Karpas-422 (cell line): ENCODE results near the gene TSGA10. TPM values are rescaled to one million over a fixed set of nuclear protein-coding genes. Genes with fewer than 3 reads are reported as not detected.
"Not testable (repeated sequence)": the region's sequence is repeated elsewhere in the genome, so short reads cannot be mapped to it uniquely, and the experiment has no call there.

ENCODE experiments used
- DNase-seq: peaks from one replicate; pipeline ENCODE4 v3.0.0-alpha.2; 2015
- H2AFZ ChIP-seq: fragments of 200-600 bp; sonication (generic); 2 replicates; pipeline ENCODE4 v1.6.1; 2014; ENCODE audit warnings: antibody characterized with exemption, low read length, mixed read lengths
- H3K27ac ChIP-seq: fragments of 200-600 bp; sonication (generic); 2 replicates; pipeline ENCODE4 v1.5.1; 2014; ENCODE audit warnings: mild to moderate bottlenecking, low read length, moderate library complexity
- H3K27me3 ChIP-seq: fragments of 200-600 bp; sonication (generic); 2 replicates; pipeline ENCODE4 v1.6.1; 2014; ENCODE audit warnings: low read length, mixed read lengths
- H3K36me3 ChIP-seq: fragments of 200-600 bp; sonication (generic); 2 replicates; pipeline ENCODE4 v1.6.1; 2014; ENCODE audit warnings: low read length, mixed read lengths; ENCODE audit not compliant: insufficient read depth
- H3K4me1 ChIP-seq: fragments of 200-600 bp; sonication (generic); 2 replicates; pipeline ENCODE4 v1.6.1; 2014; ENCODE audit warnings: mild to moderate bottlenecking, low read length, mixed read lengths
- H3K4me2 ChIP-seq: fragments of 200-600 bp; sonication (generic); 2 replicates; pipeline ENCODE4 v1.6.1; 2014; ENCODE audit warnings: low read length, low read depth, mild to moderate bottlenecking; ENCODE audit not compliant: poor library complexity, severe bottlenecking
- H3K4me3 ChIP-seq: fragments of 200-600 bp; sonication (generic); 2 replicates; pipeline ENCODE4 v1.5.1; 2014; ENCODE audit warnings: mild to moderate bottlenecking, antibody characterized with exemption, low read length, mixed read lengths
- H3K79me2 ChIP-seq: fragments of 200-600 bp; sonication (generic); 2 replicates; pipeline ENCODE4 v1.6.1; 2014; ENCODE audit warnings: mild to moderate bottlenecking, low read length, mixed read lengths
- H3K9ac ChIP-seq: fragments of 200-600 bp; sonication (generic); 2 replicates; pipeline ENCODE4 v1.6.0; 2014; ENCODE audit warnings: low read length
- H3K9me2 ChIP-seq: fragments of 200-600 bp; sonication (generic), shearing (Covaris generic); replicated peaks from 2 replicates; pipeline ENCODE4 v1.6.0; 2014; ENCODE audit warnings: mild to moderate bottlenecking, low read length, moderate library complexity; ENCODE audit not compliant: insufficient read depth
- H3K9me3 ChIP-seq: fragments of 300-700, 200-600 bp; sonication (generic); 2 replicates; pipeline ENCODE4 v1.6.1; 2014; ENCODE audit warnings: low read length, mixed read lengths
- H4K20me1 ChIP-seq: fragments of 200-600 bp; sonication (generic); 2 replicates; pipeline ENCODE4 v1.6.1; 2014; ENCODE audit warnings: mild to moderate bottlenecking, antibody characterized with exemption, low read length, low read depth; ENCODE audit not compliant: insufficient read depth
- total RNA-seq: library from RNA; depleted of rRNA; stranded (reverse); fragments of >200 nt; shearing (Covaris generic); gene quantifications from 2 replicates; pipeline ENCODE4 v1.2.3, GENCODE V29; 2014; ENCODE audit warnings: low replicate concordance

The TSGA10 gene
- total RNA-seq, 1 experiment from 2014 or later, result 9.9 TPM

DNA sequence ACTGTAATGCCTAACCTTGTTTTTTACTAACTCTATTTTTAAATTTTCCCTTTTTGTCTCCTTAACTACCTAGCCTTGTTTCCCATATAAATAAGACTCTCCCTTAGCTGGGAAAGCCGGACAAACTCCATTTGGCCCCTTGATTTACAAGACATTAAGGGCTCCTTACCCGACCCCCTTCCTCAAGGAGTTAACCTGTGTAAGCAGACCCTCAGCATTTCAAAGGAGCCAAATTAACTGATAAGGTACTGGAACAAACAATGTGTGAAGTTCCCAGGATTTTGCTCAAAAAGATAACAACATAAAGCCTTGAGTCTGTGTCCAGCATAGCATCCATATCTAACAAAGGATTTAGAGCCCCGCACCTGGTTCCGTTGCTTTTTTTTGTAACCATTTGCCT lies 72.9 kb downstream of the TSGA10 start:
- H2AFZ ChIP-seq, result no peak overlapping the region
- no peak overlapping the region for H3K4me3 ChIP-seq
- DNase-seq, result no peak
- H3K79me2 ChIP-seq, result no peaks in the 10 kb centered on the region
- peaks cover 4% of the 10 kb centered on the region for H3K4me1 ChIP-seq
- no peak overlapping the region for H3K4me2 ChIP-seq
- no peak overlapping the region for H3K27ac ChIP-seq
- H3K9me3 ChIP-seq, result no peaks in the 10 kb centered on the region
- no peaks in the 10 kb centered on the region for H4K20me1 ChIP-seq
- H3K9me2 ChIP-seq, result no peaks in the 10 kb centered on the region
- H3K36me3 ChIP-seq, result no peaks in the 10 kb centered on the region
- H3K9ac ChIP-seq, result no peak overlapping the region
- no peaks in the 10 kb centered on the region for H3K27me3 ChIP-seq

DNA sequence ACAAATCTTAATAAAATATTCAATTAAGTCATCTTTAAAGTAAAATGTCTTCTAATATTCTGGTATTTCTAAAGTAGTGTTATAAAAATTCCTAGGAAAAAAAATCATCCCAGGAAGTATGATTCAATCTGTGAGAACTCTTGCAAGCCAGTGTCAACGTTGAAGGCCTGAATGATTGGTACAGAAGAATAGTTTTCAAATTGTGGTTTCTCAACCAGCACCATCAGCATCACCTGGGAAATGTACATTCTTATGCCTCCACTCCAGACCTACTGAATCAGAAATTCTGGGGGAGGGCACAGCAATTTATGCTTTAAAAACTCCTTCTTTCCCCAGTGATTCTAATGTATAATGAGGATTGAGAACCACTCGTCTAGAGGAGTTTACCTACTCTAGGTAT lies 75.5 kb downstream of the TSGA10 start:
- Histone ChIP-seq H2AFZ (no peak overlapping the region), H3K4me2 (no peak overlapping the region), H3K9me3 (no peaks in the 10 kb centered on the region), H3K36me3 (no peaks in the 10 kb centered on the region), H3K9ac (no peak overlapping the region), H3K27ac (no peak overlapping the region), H3K27me3 (no peaks in the 10 kb centered on the region), H4K20me1 (no peaks in the 10 kb centered on the region), H3K79me2 (no peaks in the 10 kb centered on the region), H3K9me2 (no peaks in the 10 kb centered on the region), H3K4me3 (no peak overlapping the region), H3K4me1 (no peaks in the 10 kb centered on the region)
- DNase-seq, result no peak

DNA sequence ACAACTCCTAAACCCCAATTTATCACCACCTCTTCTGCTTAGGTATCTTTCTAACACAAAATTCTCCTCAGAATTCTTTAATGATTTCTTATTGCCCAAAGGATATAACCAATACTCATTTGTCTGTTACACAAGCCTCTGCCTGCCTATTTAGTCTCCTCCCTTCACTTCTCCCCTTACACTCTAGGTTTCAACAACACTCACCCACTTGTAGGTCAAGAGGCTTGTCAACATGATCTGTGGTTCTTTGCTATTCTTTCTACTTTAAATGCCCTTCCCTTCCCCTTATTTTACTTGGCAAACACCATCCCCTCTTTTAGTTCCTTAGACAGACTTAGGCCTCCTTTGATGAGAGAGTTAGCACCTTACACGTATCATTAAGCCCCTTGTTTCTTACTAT lies 82.2 kb downstream of the TSGA10 start:
- Histone ChIP-seq H3K4me3 (no peak overlapping the region), H3K4me1 (peaks cover 5% of the 10 kb centered on the region; the same call in 1 of the 2 replicates), H3K36me3 (no peaks in the 10 kb centered on the region), H4K20me1 (no peaks in the 10 kb centered on the region), H3K9me3 (no peaks in the 10 kb centered on the region), H3K27ac (no peak overlapping the region), H3K9me2 (no peaks in the 10 kb centered on the region), H3K79me2 (no peaks in the 10 kb centered on the region), H3K27me3 (no peaks in the 10 kb centered on the region), H2AFZ (no peak overlapping the region), H3K9ac (no peak overlapping the region), H3K4me2 (no peak overlapping the region)
- no peak for DNase-seq

DNA sequence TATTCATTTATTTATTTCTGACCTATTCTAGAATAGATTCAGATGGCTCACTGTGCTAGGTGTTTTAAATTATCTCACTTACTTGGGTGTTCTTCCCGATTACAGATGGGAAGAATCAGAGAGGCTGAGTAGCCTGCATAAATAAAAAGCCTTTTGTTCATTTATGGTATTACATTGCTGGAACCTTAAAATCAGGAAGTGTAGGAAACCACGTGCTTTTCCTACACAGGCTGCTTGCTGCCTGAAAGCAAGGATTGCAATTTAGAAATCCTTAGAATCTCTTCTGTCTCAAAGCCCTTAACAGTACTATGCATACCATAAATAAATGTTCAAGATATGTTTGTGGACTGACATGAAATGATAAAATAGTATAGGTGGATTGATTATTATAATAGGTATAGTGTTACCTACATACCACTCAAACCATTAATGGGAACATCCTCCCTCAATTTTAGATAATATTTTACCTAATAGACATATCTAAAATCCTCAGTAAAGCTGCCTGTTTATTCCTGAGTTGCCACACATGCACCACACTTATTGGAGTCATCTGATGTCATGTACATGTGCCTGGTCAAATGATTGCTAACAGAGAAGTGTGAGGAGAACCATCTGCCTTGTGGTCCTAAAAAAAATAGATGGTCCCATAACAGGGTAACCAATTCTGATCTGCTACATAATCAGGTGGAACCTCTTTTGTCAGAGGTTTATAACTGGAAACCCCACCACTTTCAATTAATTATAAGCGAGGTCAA lies 86.7 kb downstream of the TSGA10 start:
- Histone ChIP-seq H3K9me2 (no peaks in the 10 kb centered on the region), H3K4me3 (no peak overlapping the region), H3K27ac (no peak overlapping the region), H3K27me3 (no peaks in the 10 kb centered on the region), H3K9me3 (no peaks in the 10 kb centered on the region), H3K36me3 (no peaks in the 10 kb centered on the region), H3K4me2 (no peak overlapping the region), H4K20me1 (no peaks in the 10 kb centered on the region), H2AFZ (peak overlapping the region; percentile 7; the same call in 1 of the 2 replicates), H3K9ac (no peak overlapping the region), H3K79me2 (no peaks in the 10 kb centered on the region), H3K4me1 (peaks cover 26% of the 10 kb centered on the region)
- DNase-seq, result no peak

DNA sequence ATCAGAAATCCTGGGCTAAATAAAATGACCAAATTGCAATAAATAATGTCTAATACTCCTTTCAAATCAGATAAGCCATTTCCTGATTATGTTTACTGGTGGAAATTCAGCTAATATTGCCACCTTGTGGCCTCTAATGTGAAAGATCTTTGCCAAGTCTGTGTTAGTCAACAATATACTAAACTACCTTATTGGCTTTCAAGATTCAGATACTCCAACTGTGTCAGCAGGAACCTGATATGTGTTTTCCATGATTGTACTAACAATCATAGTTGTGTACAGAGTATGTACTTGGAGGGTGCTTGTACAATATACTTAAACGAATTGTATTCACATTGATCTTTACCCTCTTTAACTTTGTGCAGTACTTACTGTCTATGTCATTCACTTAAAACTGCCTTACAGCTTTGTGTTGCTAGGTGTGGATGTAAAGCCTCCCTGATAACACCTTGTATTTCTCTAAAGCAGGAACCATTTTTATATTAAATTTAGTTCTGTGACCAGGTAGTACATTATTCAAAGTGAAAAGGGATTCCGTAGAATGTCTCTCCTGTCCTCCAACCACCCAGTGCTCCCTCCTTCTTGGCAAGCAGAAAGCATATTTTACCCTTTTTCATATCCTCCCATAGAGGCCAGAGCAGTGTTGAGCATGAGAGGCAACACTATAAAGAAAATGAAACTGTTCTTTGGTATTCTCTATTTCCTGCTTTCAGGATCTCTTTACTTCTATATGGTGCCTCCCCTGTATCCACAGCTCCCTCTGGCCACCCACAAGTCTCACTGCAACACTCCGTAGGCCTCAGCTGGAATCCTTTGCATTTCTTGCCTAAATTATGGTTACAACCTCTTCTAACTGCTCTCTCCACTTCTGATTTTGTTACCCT lies 88.4 kb downstream of the TSGA10 start:
- Histone ChIP-seq H3K27ac (0 out of 2 replicates have a peak overlapping the region, but pooled peaks have one; percentile 9), H3K9me2 (no peaks in the 10 kb centered on the region), H3K9me3 (no peaks in the 10 kb centered on the region), H2AFZ (peak overlapping the region; percentile 93), H4K20me1 (no peaks in the 10 kb centered on the region), H3K36me3 (no peaks in the 10 kb centered on the region), H3K9ac (peak overlapping the region; percentile 25; the same call in 1 of the 2 replicates), H3K4me2 (peak overlapping the region; percentile 37), H3K79me2 (no peaks in the 10 kb centered on the region), H3K27me3 (no peaks in the 10 kb centered on the region), H3K4me1 (peaks cover 26% of the 10 kb centered on the region), H3K4me3 (no peak overlapping the region)
- peak; percentile 83 for DNase-seq

DNA sequence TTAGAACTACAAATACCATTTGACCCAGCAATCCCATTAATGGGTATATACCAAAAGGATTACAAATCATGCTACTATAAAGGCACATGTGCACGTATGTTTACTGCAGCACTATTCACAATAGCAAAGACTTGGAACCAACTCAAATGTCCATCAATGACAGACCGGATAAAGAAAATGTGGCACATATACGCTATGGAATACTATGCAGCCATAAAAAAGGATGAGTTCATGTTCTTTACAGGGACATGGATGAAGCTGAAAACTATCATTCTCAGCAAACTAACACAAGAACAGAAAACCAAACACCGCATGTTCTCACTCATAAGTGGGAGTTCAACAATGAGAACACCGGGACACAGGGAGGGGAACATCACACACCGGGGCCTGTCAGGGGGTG lies 105.6 kb downstream of the TSGA10 start:
- H3K9me2 ChIP-seq, H3K27me3 ChIP-seq, H3K4me2 ChIP-seq, H3K9me3 ChIP-seq, H3K4me3 ChIP-seq, H3K4me1 ChIP-seq, DNase-seq, H3K27ac ChIP-seq, H2AFZ ChIP-seq, H4K20me1 ChIP-seq, H3K36me3 ChIP-seq, H3K9ac ChIP-seq, H3K79me2 ChIP-seq: not testable (repeated sequence)

DNA sequence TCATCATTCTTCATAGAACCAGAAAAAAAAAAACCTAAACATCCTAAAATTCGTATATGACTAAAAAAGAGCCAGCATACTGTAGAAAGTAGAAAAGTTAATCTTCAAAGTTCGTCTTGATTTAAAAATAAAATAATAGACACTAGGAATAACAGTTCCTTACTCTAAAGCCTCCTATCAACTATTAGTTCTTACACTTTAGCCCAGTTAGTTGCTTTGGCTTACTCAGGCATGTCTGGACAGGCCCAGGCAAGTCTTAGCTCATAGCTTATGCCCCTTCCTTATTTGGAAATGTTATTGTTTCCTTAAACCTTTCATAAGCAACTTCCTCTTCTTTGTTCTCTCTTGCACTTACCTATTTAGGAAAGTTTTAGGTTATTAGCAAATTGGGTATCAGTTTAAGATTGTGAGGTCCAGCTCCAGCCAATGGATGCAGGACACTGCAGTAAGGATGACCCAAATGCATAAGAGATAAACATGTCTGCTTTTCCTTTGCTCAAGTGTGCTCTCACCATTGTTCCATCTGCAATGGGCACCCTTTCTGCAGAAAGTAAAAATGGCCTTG lies 113.9 kb downstream of the TSGA10 start:
- not testable (repeated sequence) for H3K9me3 ChIP-seq, DNase-seq, H3K9ac ChIP-seq, H3K4me3 ChIP-seq, H3K4me1 ChIP-seq, H3K27me3 ChIP-seq, H3K4me2 ChIP-seq, H3K36me3 ChIP-seq, H3K79me2 ChIP-seq, H2AFZ ChIP-seq, H3K9me2 ChIP-seq, H3K27ac ChIP-seq, H4K20me1 ChIP-seq

DNA sequence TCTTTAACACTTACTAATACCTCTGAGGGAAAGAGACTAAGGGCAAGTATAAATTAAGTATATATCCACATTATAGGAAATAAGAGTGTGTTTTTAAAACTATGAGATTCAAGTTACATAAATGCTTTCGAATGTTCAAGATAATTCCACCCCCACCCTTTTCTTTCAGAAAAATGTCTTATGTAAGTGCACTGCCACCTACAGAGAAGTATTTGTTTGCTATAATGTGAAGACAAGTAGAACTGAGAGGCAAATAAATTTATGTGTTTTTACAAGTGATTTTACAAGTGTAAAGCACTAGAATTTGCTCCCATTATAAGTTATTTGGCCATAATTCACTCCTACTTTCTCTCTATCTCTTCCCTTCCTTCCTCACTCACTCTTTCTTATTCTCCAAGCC lies 118.8 kb downstream of the TSGA10 start:
- Histone ChIP-seq H2AFZ (no peak overlapping the region), H3K4me2 (no peak overlapping the region), H3K79me2 (no peaks in the 10 kb centered on the region), H3K9me3 (no peaks in the 10 kb centered on the region), H3K9ac (no peak overlapping the region), H3K4me3 (no peak overlapping the region), H3K9me2 (no peaks in the 10 kb centered on the region), H3K27me3 (no peaks in the 10 kb centered on the region), H4K20me1 (no peaks in the 10 kb centered on the region), H3K27ac (no peak overlapping the region), H3K36me3 (no peaks in the 10 kb centered on the region), H3K4me1 (no peaks in the 10 kb centered on the region)
- peak; percentile 45 for DNase-seq
